ENCODE data around the gene DNAH7. TPM values are rescaled to one million over a fixed set of nuclear protein-coding genes. Genes with fewer than 3 reads are reported as not detected.

DNAH7 gene
- total RNA-seq, 1 donor from 2014 or later = 2.6 TPM

GRCh38 chr2:195956725-195957124, 111.9 kb downstream of the DNAH7 start:
- DNase-seq (ENCODE audit: low spot score) = no peak
- TF ChIP-seq, protein P1, sequence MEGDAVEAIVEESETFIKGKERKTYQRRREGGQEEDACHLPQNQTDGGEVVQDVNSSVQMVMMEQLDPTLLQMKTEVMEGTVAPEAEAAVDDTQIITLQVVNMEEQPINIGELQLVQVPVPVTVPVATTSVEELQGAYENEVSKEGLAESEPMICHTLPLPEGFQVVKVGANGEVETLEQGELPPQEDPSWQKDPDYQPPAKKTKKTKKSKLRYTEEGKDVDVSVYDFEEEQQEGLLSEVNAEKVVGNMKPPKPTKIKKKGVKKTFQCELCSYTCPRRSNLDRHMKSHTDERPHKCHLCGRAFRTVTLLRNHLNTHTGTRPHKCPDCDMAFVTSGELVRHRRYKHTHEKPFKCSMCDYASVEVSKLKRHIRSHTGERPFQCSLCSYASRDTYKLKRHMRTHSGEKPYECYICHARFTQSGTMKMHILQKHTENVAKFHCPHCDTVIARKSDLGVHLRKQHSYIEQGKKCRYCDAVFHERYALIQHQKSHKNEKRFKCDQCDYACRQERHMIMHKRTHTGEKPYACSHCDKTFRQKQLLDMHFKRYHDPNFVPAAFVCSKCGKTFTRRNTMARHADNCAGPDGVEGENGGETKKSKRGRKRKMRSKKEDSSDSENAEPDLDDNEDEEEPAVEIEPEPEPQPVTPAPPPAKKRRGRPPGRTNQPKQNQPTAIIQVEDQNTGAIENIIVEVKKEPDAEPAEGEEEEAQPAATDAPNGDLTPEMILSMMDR (IDR thresholded peaks at IDR 0.05; ENCODE audit: unreplicated experiment) = no peak
- no peaks in the 10 kb centered on the region for H3K9me3 Mint-ChIP-seq (ENCODE audit: unreplicated experiment)
- no peaks in the 10 kb centered on the region for H3K4me1 Mint-ChIP-seq (ENCODE audit: unreplicated experiment)
- H3K36me3 Mint-ChIP-seq (ENCODE audit: low read depth, unreplicated experiment) = no peaks in the 10 kb centered on the region
- no peak overlapping the region for H3K4me3 Mint-ChIP-seq (ENCODE audit: unreplicated experiment)
- H3K27me3 Mint-ChIP-seq (ENCODE audit: unreplicated experiment) = no peaks in the 10 kb centered on the region
- H3K27ac Mint-ChIP-seq (ENCODE audit: unreplicated experiment) = no peak overlapping the region

DNA sequence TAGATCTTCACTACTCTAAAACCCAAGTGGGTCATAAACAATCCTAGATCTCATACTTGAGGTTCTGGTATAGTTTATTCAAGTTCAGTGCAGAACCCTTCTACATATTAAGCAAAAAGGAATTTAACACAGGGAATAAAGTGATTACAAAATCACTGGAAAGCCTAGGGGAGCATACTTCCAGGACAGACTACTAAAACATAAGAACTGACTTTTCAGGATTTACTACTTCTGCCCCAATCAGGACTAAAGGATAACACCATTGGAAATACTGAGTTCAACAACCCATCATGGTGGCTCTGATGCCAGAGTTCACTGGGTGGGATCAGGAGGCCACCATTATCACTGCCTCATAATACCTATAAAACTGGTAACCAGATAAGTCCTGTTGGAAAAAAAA, 123.6 kb downstream of the DNAH7 start:
- TF ChIP-seq, protein P1 (IDR thresholded peaks at IDR 0.05; ENCODE audit: unreplicated experiment) = no peak
- Mint-ChIP-seq H3K36me3 (ENCODE audit: low read depth, unreplicated experiment) (no peaks in the 10 kb centered on the region), H3K27ac (ENCODE audit: unreplicated experiment) (no peak overlapping the region), H3K4me3 (ENCODE audit: unreplicated experiment) (no peak overlapping the region), H3K27me3 (ENCODE audit: unreplicated experiment) (peaks cover 2% of the 10 kb centered on the region), H3K4me1 (ENCODE audit: unreplicated experiment) (no peaks in the 10 kb centered on the region), H3K9me3 (ENCODE audit: unreplicated experiment) (no peaks in the 10 kb centered on the region)
- DNase-seq (ENCODE audit: low spot score) = no peak

DNA sequence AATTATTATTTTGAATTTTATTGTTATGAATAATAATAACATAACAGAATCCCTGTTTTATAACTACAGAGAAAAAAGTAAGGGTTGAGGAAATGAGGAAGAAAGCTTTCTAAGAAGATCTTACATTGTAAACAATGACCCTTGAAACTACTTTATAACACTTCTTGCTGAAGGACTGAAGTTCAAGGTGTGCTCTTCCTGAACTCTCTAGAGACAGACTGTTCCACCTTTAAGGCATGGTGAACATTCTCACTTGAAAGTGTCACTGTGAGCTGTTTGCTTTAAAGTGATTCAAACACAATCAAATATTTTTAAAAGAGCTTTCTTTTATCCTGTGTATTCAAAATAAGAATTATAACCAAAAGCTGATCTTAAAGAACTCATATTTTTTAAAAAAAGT, 131.5 kb downstream of the DNAH7 start:
- no peak overlapping the region for H3K27ac Mint-ChIP-seq (ENCODE audit: unreplicated experiment)
- H3K36me3 Mint-ChIP-seq (ENCODE audit: low read depth, unreplicated experiment) = no peaks in the 10 kb centered on the region
- no peaks in the 10 kb centered on the region for H3K9me3 Mint-ChIP-seq (ENCODE audit: unreplicated experiment)
- no peak overlapping the region for H3K4me3 Mint-ChIP-seq (ENCODE audit: unreplicated experiment)
- no peak for DNase-seq (ENCODE audit: low spot score)
- peaks cover 3% of the 10 kb centered on the region for H3K27me3 Mint-ChIP-seq (ENCODE audit: unreplicated experiment)
- no peaks in the 10 kb centered on the region for H3K4me1 Mint-ChIP-seq (ENCODE audit: unreplicated experiment)
- TF ChIP-seq, protein P1 (IDR thresholded peaks at IDR 0.05; ENCODE audit: unreplicated experiment) = no peak

DNA sequence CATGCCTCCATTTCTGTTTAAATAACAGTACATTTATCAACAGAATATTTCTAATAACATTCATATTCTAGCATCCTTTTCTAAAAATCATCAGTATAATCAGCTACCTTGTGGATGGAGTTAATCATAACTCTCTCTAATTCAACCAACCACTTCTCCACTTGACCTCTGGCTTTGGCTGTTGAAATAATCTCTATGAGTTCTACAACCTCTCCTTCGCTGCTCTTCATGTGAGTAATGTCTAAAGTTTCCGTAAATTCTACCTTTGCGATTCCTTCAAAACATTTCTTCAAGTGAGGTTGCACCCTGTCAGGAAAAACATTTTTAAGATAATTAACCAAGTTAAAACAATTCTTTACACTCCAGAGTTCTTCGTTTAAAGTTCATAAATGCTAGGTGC, 134.2 kb downstream of the DNAH7 start:
- no peak for DNase-seq (ENCODE audit: low spot score)
- no peaks in the 10 kb centered on the region for H3K9me3 Mint-ChIP-seq (ENCODE audit: unreplicated experiment)
- no peak overlapping the region for H3K27ac Mint-ChIP-seq (ENCODE audit: unreplicated experiment)
- TF ChIP-seq, protein P1 (IDR thresholded peaks at IDR 0.05; ENCODE audit: unreplicated experiment) = no peak
- H3K27me3 Mint-ChIP-seq (ENCODE audit: unreplicated experiment) = peaks cover 2% of the 10 kb centered on the region
- H3K4me3 Mint-ChIP-seq (ENCODE audit: unreplicated experiment) = no peak overlapping the region
- no peaks in the 10 kb centered on the region for H3K4me1 Mint-ChIP-seq (ENCODE audit: unreplicated experiment)
- no peaks in the 10 kb centered on the region for H3K36me3 Mint-ChIP-seq (ENCODE audit: low read depth, unreplicated experiment)

DNA sequence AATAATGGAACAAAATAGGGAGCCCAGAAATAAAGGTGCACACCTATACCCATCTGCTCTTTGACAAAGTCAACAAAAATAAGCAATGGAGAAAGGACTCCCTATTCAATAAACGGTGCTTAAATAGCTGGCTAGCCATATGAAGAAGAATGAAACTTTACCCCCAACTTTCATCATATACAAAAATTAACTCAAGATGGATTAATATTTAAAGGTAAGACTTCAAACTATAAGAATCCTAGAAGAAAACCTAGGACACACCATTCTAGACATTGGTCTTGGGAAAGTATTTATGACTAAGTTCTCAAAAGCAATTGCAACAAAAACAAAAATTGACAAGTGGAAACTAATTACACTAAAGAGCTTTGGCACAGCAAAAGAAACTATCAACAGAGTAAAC, 139.1 kb downstream of the DNAH7 start:
- H3K4me3 Mint-ChIP-seq (ENCODE audit: unreplicated experiment) = no peak overlapping the region
- TF ChIP-seq, protein P1 (IDR thresholded peaks at IDR 0.05; ENCODE audit: unreplicated experiment) = no peak
- no peak for DNase-seq (ENCODE audit: low spot score)
- no peaks in the 10 kb centered on the region for H3K9me3 Mint-ChIP-seq (ENCODE audit: unreplicated experiment)
- H3K36me3 Mint-ChIP-seq (ENCODE audit: low read depth, unreplicated experiment) = no peaks in the 10 kb centered on the region
- no peak overlapping the region for H3K27ac Mint-ChIP-seq (ENCODE audit: unreplicated experiment)
- H3K4me1 Mint-ChIP-seq (ENCODE audit: unreplicated experiment) = no peaks in the 10 kb centered on the region
- no peaks in the 10 kb centered on the region for H3K27me3 Mint-ChIP-seq (ENCODE audit: unreplicated experiment)
